SU-DHL-6 (cell line): ENCODE results near the gene ATP9A.

Experiments used
- EZH2phosphoT487 ChIP-seq: fragments of 200-600 bp; sonication (generic), shearing (Covaris generic); conservative IDR thresholded peaks from 2 replicates; pipeline ENCODE4 v1.6.1; 2018; ENCODE audit warnings: mild to moderate bottlenecking, antibody characterized with exemption, low read length, moderate library complexity, mixed read lengths
- TF ChIP-seq, protein P1 (sequence below): fragments of 200-600 bp; sonication (generic); IDR thresholded peaks from one replicate; pipeline ENCODE4 v1.5.1; 2017; ENCODE audit warnings: antibody characterized with exemption, mild to moderate bottlenecking, low read length, moderate library complexity; ENCODE audit not compliant: insufficient read depth, poor library complexity, severe bottlenecking

DNA sequence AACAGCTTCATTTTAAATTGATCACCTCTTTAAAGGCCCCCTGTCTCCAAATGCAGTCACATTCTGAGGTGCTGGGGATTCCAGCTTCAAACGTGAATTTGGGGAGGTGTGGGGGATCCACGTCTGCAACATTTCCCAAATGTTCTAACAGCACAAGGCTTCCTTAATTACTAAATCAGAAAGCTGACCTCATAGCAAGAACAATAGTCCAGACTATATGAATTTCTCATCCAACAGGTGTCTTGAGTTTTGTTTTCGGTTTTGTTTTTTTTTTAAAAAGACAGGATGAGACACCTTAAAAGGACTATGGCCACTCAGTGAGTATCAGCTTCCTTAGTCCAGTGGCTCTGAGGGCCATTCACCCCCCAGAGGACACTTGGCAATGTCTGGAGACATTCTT is 11.5 kb downstream of the ATP9A start:
- no peak for TF ChIP-seq EZH2phosphoT487
- TF ChIP-seq, protein P1, sequence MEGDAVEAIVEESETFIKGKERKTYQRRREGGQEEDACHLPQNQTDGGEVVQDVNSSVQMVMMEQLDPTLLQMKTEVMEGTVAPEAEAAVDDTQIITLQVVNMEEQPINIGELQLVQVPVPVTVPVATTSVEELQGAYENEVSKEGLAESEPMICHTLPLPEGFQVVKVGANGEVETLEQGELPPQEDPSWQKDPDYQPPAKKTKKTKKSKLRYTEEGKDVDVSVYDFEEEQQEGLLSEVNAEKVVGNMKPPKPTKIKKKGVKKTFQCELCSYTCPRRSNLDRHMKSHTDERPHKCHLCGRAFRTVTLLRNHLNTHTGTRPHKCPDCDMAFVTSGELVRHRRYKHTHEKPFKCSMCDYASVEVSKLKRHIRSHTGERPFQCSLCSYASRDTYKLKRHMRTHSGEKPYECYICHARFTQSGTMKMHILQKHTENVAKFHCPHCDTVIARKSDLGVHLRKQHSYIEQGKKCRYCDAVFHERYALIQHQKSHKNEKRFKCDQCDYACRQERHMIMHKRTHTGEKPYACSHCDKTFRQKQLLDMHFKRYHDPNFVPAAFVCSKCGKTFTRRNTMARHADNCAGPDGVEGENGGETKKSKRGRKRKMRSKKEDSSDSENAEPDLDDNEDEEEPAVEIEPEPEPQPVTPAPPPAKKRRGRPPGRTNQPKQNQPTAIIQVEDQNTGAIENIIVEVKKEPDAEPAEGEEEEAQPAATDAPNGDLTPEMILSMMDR, result no peak
